NCI-H2227 (cell line): ENCODE results near the gene RD3L.

Source experiments
- DNase-seq: peaks from one replicate; lab custom pipeline; 2025; ENCODE audit not compliant: unreplicated experiment; lab: John Stamatoyannopoulos, UW

Gene RD3L

DNA sequence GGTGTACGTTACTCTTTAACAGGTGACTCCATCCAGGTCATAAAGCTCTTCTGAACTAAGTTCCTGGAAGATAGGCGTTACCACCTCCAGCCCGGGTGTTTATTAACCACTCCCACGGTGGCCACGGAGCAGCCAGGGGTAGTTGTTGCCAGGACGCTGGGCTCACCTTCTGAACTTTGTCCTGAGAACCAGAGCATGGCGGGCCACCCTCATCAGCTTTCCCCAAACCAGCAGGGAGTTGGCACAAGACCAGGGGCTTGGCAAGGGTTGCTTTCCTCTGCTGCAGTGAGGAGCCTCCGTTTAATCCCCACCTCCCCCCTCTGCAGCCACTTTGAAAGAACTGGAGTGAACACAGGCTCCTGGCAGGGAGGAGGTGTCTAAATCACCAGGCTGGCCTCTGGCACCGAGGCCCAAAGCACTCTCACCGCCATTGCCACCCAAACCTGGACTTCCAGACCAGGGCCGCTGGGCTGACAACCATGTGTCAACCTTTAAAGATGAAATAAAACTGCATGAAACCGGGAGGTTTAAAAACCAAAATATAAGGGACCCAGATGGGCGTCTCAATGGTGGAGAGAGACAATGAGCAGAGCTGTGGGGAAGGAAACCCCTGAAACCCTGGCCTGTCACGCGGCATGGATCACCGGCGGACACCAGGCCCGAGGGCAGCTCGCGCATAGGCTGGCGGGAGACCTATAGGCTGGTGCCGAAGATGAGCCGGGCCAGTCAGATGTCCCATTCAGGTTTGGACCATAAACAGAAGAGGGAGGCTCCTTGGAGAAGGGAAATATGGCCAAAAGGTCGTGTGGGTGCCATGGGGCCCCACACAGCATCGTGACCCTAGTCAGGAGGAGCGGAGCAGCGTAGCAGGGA is 45.0 kb downstream of the RD3L start:
- no peak for DNase-seq

DNA sequence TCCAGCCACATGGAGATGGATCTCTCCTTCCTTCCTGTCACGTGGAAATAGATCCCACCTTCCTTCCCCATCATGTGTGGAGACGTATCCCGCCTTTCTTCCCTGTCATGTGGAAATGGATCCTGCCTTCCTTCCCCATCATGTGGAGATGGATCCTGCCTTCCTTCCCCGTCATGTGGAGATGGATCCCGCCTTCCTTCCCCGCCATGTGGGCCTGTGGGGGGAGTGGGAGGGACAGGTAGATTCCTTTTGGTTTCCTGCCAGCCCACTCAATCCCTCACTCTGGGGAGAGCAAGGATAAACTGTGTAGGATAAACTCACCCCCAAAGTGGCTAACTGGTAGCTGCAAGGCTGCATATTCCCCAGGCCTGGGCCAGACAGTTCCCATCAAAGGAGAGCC is 45.8 kb downstream of the RD3L start:
- peak; percentile 9 for DNase-seq

DNA sequence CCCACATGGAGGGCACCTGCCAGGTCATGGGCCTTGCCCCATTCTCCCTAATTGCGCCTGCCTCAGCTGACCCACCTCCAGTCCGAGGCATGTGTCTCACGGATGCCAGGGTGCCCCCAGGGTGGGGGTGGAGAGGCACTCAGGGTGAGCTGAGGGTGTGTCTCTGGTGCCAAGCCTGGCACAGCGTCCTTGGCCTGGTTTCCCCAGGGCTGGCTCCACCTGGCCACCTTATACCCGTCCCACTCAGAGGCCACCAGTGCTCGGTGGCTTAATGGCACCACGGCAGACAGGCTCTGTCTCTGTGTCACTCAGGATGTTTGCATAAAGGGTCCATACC is 47.6 kb downstream of the RD3L start:
- no peak for DNase-seq

DNA sequence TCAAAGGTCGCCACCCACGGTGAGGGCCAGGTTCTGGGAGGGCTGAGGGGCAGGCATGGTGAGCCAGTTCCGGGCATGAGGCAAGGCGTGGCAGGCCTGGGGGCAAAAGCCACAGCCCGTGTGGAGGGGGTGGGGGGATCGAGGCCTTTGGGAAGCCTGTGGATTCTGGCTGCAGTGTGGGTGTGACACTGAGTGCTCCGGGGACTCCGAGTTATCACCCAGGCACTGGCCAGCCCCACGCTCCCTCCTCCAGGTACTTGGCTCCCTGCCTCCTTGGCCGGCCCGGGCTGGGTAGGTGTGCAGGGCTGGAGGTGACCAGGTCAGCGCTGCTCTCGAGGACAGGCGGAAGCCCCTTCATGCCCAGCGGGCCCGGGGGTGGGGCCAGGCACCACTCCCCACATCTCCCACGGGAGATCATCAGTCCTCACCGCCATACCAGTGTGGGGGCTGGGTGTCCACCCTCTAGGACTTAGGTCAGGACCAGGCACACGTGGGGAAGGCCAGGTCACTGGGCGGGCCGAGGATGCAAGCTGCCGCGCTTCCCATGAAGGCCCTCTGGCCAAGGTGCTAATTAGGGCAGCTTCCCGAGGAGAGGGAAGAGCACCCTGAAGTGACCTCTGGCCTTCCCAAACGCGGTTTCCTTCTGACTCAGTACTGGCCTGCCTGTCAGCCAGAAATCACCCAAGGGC is 48.2 kb downstream of the RD3L start:
- DNase-seq: no peak

DNA sequence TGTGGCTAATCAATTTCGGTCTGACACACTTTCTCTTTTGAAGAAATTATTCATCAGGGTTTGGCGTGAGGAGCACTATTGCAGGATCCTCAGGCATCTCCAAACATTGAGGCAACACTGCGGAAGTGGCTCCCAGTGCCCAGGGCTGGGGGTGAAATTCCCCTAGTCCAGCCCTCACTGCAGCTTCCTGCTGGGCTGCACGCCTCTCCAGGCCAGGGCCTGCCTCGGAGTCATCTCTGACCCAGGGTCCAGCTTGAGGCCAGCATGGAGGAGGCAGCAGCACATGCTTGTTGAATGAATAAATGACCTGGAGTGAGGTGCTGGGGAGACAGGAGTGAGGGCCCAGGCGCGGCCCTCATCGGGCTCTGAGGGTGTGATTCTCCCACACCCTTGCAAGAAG is 50.1 kb downstream of the RD3L start:
- DNase-seq: no peak

DNA sequence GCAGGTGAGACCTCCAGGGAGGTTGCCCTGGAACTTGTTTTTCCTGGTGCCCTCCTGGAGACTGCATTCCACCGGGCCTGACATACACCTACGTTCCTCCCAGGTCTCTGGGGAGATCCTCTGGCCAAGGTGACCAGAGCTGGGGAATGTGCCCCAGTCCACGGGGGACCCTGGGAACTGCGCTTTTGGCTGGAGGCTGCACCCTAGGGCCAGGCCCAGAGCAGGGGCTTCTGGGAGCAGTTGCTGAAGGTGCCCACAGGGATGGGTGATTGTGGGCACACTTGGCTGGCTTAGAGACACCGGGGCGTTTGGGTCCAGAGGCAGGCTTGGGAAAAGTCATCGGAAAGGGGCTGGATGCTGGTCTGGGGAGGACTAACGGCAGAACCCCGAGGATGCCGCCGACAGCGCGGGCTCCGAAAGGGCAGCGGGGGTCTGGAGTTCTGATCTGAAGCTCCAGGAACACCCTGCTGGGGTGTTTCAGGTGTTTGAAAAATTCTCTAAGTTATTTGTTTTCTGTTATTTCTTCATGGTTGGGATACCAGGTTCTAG is 50.6 kb downstream of the RD3L start:
- DNase-seq: no peak

DNA sequence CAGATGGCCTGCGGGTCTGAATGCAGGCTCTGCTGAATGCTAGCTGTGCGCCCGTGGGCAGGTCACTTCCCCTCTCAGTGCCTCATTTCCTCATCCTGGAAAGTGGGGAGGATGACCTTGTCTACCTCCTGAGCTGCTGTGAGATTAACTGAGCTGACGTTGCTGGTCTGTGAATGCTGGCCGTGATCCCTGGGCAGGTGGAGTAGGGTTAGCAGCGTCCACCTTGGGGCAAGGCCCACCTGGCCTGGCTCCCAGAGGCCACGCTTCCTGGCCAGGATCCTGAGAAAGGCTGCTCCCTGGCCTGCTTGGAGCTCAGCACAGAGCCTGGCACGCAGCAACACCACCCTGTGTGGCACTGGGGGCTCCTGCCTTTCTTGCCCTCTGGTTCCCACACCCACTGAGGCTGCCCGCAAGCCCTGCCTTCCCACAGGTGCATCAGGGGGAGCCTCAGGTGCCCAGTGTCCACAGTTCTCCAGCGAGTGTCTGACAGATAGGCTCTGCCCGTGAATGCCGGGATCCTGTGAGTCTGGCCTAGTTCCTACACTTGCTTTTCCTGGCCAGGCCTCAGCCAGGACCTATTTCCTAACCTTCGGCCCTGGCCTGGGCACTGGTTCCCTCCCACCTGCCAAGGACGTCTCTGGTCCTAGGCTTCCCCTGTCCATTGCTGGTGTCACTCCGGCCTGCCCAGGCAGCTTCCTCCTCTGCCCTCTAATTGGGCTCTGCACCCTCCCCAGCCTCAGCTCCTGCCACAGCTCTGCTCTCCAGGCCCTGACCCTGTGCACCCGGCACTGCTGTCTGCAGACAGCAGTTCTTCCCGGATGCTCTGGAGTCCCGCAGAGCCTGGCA is 51.3 kb downstream of the RD3L start:
- DNase-seq: no peak
